Cardiac muscle cell (in vitro differentiated cells and primary cell): ENCODE results near the gene EPG5. TPM values are rescaled to one million over a fixed set of nuclear protein-coding genes. Genes with fewer than 3 reads are reported as not detected.
A peak's percentile ranks its signal among the peaks of the same experiment; 100 is the strongest.
"Not testable (repeated sequence)": the region's sequence is repeated elsewhere in the genome, so short reads cannot be mapped to it uniquely, and the experiment has no call there.

Experiments
- DNase-seq, 2 donors: peaks; one replicate each; pipeline versions ENCODE4 v3.0.0 to v3.0.0-alpha.2; 2010 to 2017; ENCODE audit warnings: low read depth in 1 of 2, low spot score in 1 of 2
- H3K27ac ChIP-seq: fragments of 200-600 bp; sonication (generic); 2 replicates; pipeline ENCODE4 v1.5.1; 2016
- H3K27me3 ChIP-seq: fragments of 200-600 bp; sonication (generic); 2 replicates; pipeline ENCODE4 v1.6.0; 2016; ENCODE audit warnings: control low read depth
- H3K36me3 ChIP-seq: fragments of 200-600 bp; sonication (generic); 2 replicates; pipeline ENCODE4 v1.5.1; 2016; ENCODE audit warnings: control low read depth
- H3K4me1 ChIP-seq: fragments of 200-600 bp; sonication (generic); 2 replicates; pipeline ENCODE4 v1.8.1; 2017; ENCODE audit warnings: low read depth, mild to moderate bottlenecking, mixed run types
- H3K4me3 ChIP-seq: fragments of 200-600 bp; sonication (generic); 2 replicates; pipeline ENCODE4 v1.5.1; 2016; ENCODE audit warnings: mild to moderate bottlenecking
- H3K9me3 ChIP-seq: fragments of 200-600 bp; sonication (generic); 2 replicates; pipeline ENCODE4 v1.5.1; 2017; ENCODE audit warnings: low read depth, mild to moderate bottlenecking, control low read depth
- polyA plus RNA-seq: library from polyadenylated mRNA; unstranded; fragments of >200 nt; fragmentation: Nextera tagmentation; extraction: Ambion mirVana; gene quantifications from 2 replicates; pipeline ENCODE4 v1.2.1, GENCODE V29; 2016
- total RNA-seq: library from RNA; depleted of rRNA; stranded (reverse); fragments of >200 nt; gene quantifications from 2 replicates; pipeline ENCODE4 v1.2.3, GENCODE V29; 2016
- TF ChIP-seq, protein P1 (sequence below): IDR thresholded peaks from 2 replicates; pipeline ENCODE4 v1.5.1; 2012; ENCODE audit warnings: low read depth, mild to moderate bottlenecking, low read length

The EPG5 gene
- total and polyA plus RNA-seq, 2 experiments from 2014 or later, result 7.5 to 17.7 TPM

DNA sequence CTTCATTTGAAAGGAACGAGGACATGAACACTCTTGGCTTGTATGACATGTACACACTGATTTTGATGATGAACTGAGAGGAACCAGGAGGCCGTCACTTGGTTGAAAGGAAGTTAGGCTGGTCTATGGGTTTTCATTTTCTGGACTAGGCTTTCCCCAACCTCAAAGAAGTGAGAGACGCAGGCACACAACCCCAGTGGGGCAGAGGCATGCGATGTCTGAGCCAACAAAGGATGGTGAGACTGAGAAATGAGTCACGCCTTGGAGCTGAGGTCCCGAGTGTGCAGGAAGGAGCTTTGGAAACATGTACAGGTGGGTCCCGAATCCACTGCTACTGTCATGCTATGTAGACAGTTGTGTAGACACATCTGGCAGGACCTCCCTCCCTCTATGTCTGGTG is 117.6 kb downstream of the EPG5 start:
- Histone ChIP-seq H3K36me3 (no peaks in the 10 kb centered on the region), H3K27me3 (no peaks in the 10 kb centered on the region), H3K4me1 (peaks cover 31% of the 10 kb centered on the region), H3K4me3 (no peak overlapping the region), H3K9me3 (no peaks in the 10 kb centered on the region), H3K27ac (no peak overlapping the region)
- DNase-seq, result no peak
- TF ChIP-seq, protein P1, sequence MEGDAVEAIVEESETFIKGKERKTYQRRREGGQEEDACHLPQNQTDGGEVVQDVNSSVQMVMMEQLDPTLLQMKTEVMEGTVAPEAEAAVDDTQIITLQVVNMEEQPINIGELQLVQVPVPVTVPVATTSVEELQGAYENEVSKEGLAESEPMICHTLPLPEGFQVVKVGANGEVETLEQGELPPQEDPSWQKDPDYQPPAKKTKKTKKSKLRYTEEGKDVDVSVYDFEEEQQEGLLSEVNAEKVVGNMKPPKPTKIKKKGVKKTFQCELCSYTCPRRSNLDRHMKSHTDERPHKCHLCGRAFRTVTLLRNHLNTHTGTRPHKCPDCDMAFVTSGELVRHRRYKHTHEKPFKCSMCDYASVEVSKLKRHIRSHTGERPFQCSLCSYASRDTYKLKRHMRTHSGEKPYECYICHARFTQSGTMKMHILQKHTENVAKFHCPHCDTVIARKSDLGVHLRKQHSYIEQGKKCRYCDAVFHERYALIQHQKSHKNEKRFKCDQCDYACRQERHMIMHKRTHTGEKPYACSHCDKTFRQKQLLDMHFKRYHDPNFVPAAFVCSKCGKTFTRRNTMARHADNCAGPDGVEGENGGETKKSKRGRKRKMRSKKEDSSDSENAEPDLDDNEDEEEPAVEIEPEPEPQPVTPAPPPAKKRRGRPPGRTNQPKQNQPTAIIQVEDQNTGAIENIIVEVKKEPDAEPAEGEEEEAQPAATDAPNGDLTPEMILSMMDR, result no peak

DNA sequence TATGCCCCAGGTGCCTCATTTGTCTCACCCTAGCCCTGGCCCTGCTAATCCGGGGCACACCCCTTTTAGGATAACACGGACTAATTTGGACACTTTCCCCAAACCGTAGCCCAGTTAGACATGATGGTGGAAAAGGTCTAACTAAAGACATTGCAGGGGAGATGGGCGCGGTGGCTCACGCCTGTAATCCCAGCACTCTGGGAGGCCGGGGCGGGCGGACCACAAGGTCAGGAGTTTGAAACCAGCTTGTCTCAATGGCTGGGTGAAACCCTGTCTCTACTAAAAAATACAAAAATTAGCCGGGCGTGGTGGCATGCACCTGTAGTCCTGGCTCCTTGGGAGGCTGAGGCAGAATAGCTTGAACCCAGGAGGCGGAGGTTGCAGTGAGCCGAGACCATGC is 118.5 kb downstream of the EPG5 start:
- DNase-seq, H3K27me3 ChIP-seq, H3K4me3 ChIP-seq, H3K9me3 ChIP-seq, H3K27ac ChIP-seq, H3K36me3 ChIP-seq: not testable (repeated sequence)
- H3K4me1 ChIP-seq, result peaks cover 33% of the 10 kb centered on the region

DNA sequence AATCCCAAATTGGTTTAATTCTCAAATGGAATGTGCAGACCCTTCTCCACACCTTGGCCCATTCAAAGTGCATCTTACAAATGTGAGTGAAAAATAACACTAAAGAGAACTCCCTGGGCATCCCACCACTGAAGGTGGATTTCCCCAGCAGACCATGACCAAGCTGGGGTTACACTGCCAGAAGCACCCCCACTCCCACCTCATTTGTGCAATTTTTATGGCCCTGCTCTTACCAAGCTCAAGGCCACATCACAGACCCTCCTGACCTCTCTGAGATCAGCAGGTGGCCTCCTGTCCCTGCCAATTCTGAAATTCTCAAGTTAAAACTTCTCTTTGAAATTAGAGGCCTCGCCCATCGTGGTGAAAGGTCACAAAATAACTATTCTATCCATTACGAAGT is 120.0 kb downstream of the EPG5 start:
- TF ChIP-seq, protein P1, result no peak
- Histone ChIP-seq H3K9me3 (no peaks in the 10 kb centered on the region), H3K4me3 (no peak overlapping the region), H3K27ac (no peak overlapping the region), H3K36me3 (no peaks in the 10 kb centered on the region), H3K4me1 (peaks cover 30% of the 10 kb centered on the region), H3K27me3 (no peaks in the 10 kb centered on the region)
- DNase-seq, result no peak

DNA sequence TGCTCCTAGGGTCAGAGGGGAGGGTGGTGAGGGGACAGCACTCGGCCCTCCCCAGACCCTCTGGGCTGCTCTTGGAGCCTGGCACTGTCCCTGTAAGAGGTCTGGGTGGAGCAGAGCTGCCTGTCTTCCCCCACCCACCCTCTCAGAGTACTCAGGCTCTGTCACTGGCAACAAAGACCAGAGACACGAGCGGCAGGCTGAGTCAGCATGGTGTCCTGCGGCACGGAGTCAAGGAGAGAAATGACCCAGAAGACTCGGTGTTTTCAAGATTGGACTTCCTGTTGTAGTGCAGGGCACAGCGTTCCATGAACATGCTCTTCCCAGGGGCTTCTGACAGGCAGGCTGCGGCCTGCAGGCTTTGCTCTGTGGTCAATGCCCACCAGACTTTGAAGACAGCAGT is 121.7 kb downstream of the EPG5 start:
- no peaks in the 10 kb centered on the region for H3K36me3 ChIP-seq
- peak overlapping the region; percentile 35 for H3K27ac ChIP-seq
- no peaks in the 10 kb centered on the region for H3K9me3 ChIP-seq
- H3K4me1 ChIP-seq, result peaks cover 14% of the 10 kb centered on the region
- H3K4me3 ChIP-seq, result no peak overlapping the region
- TF ChIP-seq, protein P1, result no peak
- DNase-seq, result peak in 1 of 2 donors; percentile 44
- H3K27me3 ChIP-seq, result no peaks in the 10 kb centered on the region

DNA sequence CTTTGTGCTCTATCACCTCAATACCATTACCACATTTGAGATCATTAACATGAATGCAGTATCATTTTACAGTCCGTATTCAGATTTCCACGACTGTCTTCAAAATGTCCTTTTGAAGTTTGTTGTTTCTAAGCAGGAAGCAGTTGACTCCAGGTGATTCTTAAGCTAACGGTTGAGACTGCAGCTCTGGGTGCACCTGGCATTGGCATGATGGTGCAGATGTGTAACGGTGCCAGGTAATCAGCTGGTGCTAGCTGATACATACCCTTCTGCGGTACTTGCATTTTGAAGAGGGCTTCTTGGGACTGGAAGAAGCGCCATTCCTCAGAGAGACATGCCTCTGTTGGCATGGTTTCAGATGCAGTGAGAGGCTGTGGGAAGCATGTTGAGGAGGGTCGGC is 122.2 kb downstream of the EPG5 start:
- no peaks in the 10 kb centered on the region for H3K27me3 ChIP-seq
- peaks cover 14% of the 10 kb centered on the region for H3K4me1 ChIP-seq
- TF ChIP-seq, protein P1, result no peak
- H3K9me3 ChIP-seq, result no peaks in the 10 kb centered on the region
- peak overlapping the region; percentile 35 for H3K27ac ChIP-seq
- no peaks in the 10 kb centered on the region for H3K36me3 ChIP-seq
- no peak overlapping the region for H3K4me3 ChIP-seq
- DNase-seq, result no peak

DNA sequence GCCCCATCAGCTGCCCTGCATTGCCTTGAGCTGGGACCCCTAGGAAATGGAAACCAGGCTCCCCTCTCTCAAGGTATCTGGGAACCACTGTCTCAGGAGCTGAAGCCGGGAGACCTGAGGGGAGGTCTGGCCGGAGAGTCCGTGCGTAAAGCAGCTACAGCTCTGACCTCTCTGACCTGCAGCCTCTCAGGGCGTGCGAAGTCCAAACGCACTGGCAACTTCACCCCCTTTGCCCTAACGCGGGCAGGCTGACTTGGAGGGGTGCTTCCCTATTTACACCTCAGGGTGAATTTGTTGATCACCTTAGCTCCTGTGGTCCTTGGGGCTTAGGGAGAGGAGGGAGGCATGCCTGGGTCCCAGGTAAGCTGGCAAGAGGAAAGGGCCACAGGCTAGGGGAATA is 124.1 kb downstream of the EPG5 start:
- Histone ChIP-seq H3K4me3 (no peak overlapping the region), H3K36me3 (no peaks in the 10 kb centered on the region), H3K27me3 (peaks cover 3% of the 10 kb centered on the region), H3K4me1 (peaks cover 14% of the 10 kb centered on the region), H3K9me3 (no peaks in the 10 kb centered on the region), H3K27ac (no peak overlapping the region)
- DNase-seq, result no peak
- TF ChIP-seq, protein P1, result no peak
